HepG2 (cell line): ENCODE results near the gene FAT1. TPM values are rescaled to one million over a fixed set of nuclear protein-coding genes. Genes with fewer than 3 reads are reported as not detected.
A peak's percentile ranks its signal among the peaks of the same experiment; 100 is the strongest.

Source experiments
- ATAC-seq: fragments of 200-7000 bp; cut with Tn5 transposase; 3 replicates; pipeline ENCODE4 v1.9.1; 2020; ENCODE audit warnings: mild to moderate bottlenecking, moderate library complexity
- BruUV-seq: library from RNA; stranded (reverse); fragments of 400-500 nt; replicated peaks from 2 replicates; lab custom pipeline; 2021; lab: Mats Ljungman, UMichigan
- CTCF ChIA-PET: fragments of 300-600 bp; formaldehyde crosslinking; extraction: SDS; loops from one replicate; lab custom pipeline; 2021; ENCODE audit warnings: low total read pairs, inconsistent platforms, low intra/inter-chr PET ratio; lab: Yijun Ruan, JAX
- POLR2A ChIA-PET: fragments of 350-600 bp; sonication (Branson Sonifier 250); formaldehyde crosslinking; loops from one replicate; lab custom pipeline; 2020; ENCODE audit warnings: antibody characterized with exemption, inconsistent platforms; lab: Yijun Ruan, JAX
- DNase-seq: peaks from one replicate; pipeline ENCODE4 v3.0.0-alpha.2; 2015; ENCODE audit warnings: low spot score
- FAIRE-seq: peaks from 3 replicates; lab custom pipeline; 2011; peaks lifted over from hg19 to GRCh38; lab: Jason Lieb, UNC
- H2AFZ ChIP-seq: one replicate; pipeline ENCODE4 v1.6.1; 2011; ENCODE audit warnings: low read length, inconsistent platforms
- H3K27ac ChIP-seq: fragments of 300-600 bp; 3 replicates; pipeline ENCODE4 v1.8.0; 2011; ENCODE audit warnings: mixed run types, mild to moderate bottlenecking, mixed read lengths, low read length, inconsistent platforms; ENCODE audit not compliant: insufficient read depth; ENCODE audit errors: extremely low read length
- H3K27me3 ChIP-seq, 2 experiments: fragments of 200-600 bp in 1 of 2; 2 replicates in 1 of 2; 3 replicates in 1 of 2; pipeline versions ENCODE4 v1.6.0 to v1.8.0; 2011; ENCODE audit warnings: low read length in 2 of 2, mild to moderate bottlenecking in 2 of 2, moderate library complexity in 2 of 2, inconsistent platforms in 1 of 2; ENCODE audit not compliant: insufficient read depth in 2 of 2, control insufficient read depth in 1 of 2
- H3K36me3 ChIP-seq, 2 experiments: fragments of 200-600 bp in 1 of 2; replicated peaks in 1 of 2; 2 replicates in 1 of 2; 3 replicates in 1 of 2; pipeline versions ENCODE4 v1.5.1 to v1.8.0; 2011; ENCODE audit warnings: low read length in 2 of 2, inconsistent platforms in 1 of 2; ENCODE audit not compliant: insufficient read depth in 2 of 2, control insufficient read depth in 1 of 2
- H3K4me1 ChIP-seq: 2 replicates; pipeline ENCODE4 v1.5.1; 2012; ENCODE audit warnings: low read length, inconsistent platforms; ENCODE audit not compliant: insufficient read depth
- H3K4me2 ChIP-seq: 2 replicates; pipeline ENCODE4 v1.6.0; 2011; ENCODE audit warnings: low read depth, low read length, inconsistent platforms
- H3K4me3 ChIP-seq, 3 experiments: fragments of 200-600 bp in 1 of 3; sonication (generic), shearing (Covaris generic) in 1 of 3; replicated peaks in 1 of 3; 2 replicates each; pipeline ENCODE4 v1.5.1; 2011 to 2016; ENCODE audit warnings: low read length in 3 of 3, inconsistent platforms in 2 of 3, low read depth in 2 of 3, mild to moderate bottlenecking in 2 of 3, control low read depth in 1 of 3, mixed read lengths in 1 of 3; ENCODE audit not compliant: insufficient read depth in 1 of 3
- H3K79me2 ChIP-seq: one replicate; pipeline ENCODE4 v1.6.1; 2011; ENCODE audit warnings: low read length, inconsistent platforms; ENCODE audit not compliant: insufficient read depth
- H3K9ac ChIP-seq: 2 replicates; pipeline ENCODE4 v1.6.0; 2011; ENCODE audit warnings: mild to moderate bottlenecking, low read depth, low read length, inconsistent platforms; ENCODE audit not compliant: insufficient read depth
- H3K9me3 ChIP-seq: 2 replicates; pipeline ENCODE4 v1.5.1; 2012; ENCODE audit warnings: mild to moderate bottlenecking, low read length
- H4K20me1 ChIP-seq: 2 replicates; pipeline ENCODE4 v1.6.0; 2011; ENCODE audit warnings: inconsistent platforms, mild to moderate bottlenecking, low read length, moderate library complexity; ENCODE audit not compliant: insufficient read depth
- ELF1 ChIP-seq: sonication (generic); formaldehyde crosslinking; IDR thresholded peaks from 2 replicates; pipeline ENCODE4 v1.4.0; 2020; ENCODE audit warnings: missing genetic modification reagents
- NONO ChIP-seq, 2 experiments: fragments of 450-650 bp in 1 of 2; sonication (generic) in 1 of 2; formaldehyde crosslinking in 1 of 2; IDR thresholded peaks in 1 of 2; conservative IDR thresholded peaks in 1 of 2; 2 replicates each; pipeline versions ENCODE4 v1.6.1 to v1.8.0; 2017 to 2022; ENCODE audit warnings: mild to moderate bottlenecking in 1 of 2, missing genetic modification reagents in 1 of 2, moderate library complexity in 1 of 2
- PHF8 ChIP-seq: sonication (generic); formaldehyde crosslinking; IDR thresholded peaks from 2 replicates; pipeline ENCODE4 v1.5.0; 2020; ENCODE audit warnings: missing genetic modification reagents
- WGBS: methylation state at CpG from one replicate; pipeline ENCODE4 v1.1.6; 2017; ENCODE audit warnings: low lambda C conversion rate; 5-methylcytosine and 5-hydroxymethylcytosine counted together
- in situ Hi-C: cut with HindIII; loops from 2 replicates; pipeline ENCODE4 v1.10.0; 2017; ENCODE audit warnings: low pct_unique_long_range_greater_than_20kb; ENCODE audit not compliant: extremely low pct_ligation_motif_present
- intact Hi-C: fragments of 100-400 bp; cut with micrococcal nuclease; formaldehyde crosslinking; loops from one replicate; pipeline ENCODE4 v1.10.0; 2022; ENCODE audit not compliant: unreplicated experiment
- polyA plus RNA-seq, 8 experiments: library from polyadenylated mRNA; depleted of rRNA in 3 of 8; stranded (reverse) in 7 of 8; unstranded in 1 of 8; fragments of >200 nt; fragmentation: Illumina TruSeq in 4 of 8; extraction: Trizol in 4 of 8; gene quantifications; 2 replicates each; pipeline versions ENCODE4 v1.2.1 to v1.2.3, GENCODE V29; 2011 to 2016; ENCODE audit warnings: low read depth in 4 of 8, missing spikeins in 1 of 8, mixed read lengths in 1 of 8; ENCODE audit not compliant: insufficient read depth in 1 of 8
- total RNA-seq, 5 experiments: library from RNA; depleted of rRNA; stranded (reverse); fragments of >200 nt; fragmentation: Illumina TruSeq; extraction: Trizol; gene quantifications; 2 replicates each; pipeline ENCODE4 v1.2.3, GENCODE V29; 2016; ENCODE audit warnings: low read depth in 1 of 5

Gene FAT1
- total and polyA plus RNA-seq, 2 of the 13 experiments (the other 11 are each of a cell fraction or from before 2014, with no cell fraction given) = 185 to 216 TPM

- TF ChIP-seq NONO (IDR thresholded peaks at IDR 0.05) (no peak), NONO (CRISPR knock-in tag; conservative IDR thresholded peaks at IDR 0.05) (no peak), ELF1 (CRISPR knock-in tag) (0 out of 2 replicates have a peak, but pooled peaks have one; percentile 15), PHF8 (CRISPR knock-in tag) (0 out of 2 replicates have a peak, but pooled peaks have one; percentile 28)
- FAIRE-seq (no peak), DNase-seq (no peak), ATAC-seq (peak; percentile 84)
- Histone ChIP-seq H3K79me2 (no peaks in the 10 kb centered on the region), H3K27me3 (peaks cover 1 to 9% of the 10 kb centered on the region in 2 experiments; a peak in 2 of 5 replicates), H3K36me3 (no peaks in the 10 kb centered on the region), H3K9me3 (peaks cover under 1% of the 10 kb centered on the region; the same call in 1 of the 2 replicates), H3K27ac (no peak overlapping the region), H4K20me1 (no peaks in the 10 kb centered on the region), H2AFZ (no peak overlapping the region), H3K9ac (no peak overlapping the region), H3K4me1 (no peaks in the 10 kb centered on the region), H3K4me3 (peak overlapping the region in 1 of 3 experiments; percentile 12; a peak in 1 of 6 replicates), H3K4me2 (peak overlapping the region; percentile 64)
- intact Hi-C loops (no loop called here), in situ Hi-C loops (no loop called here)
- ChIA-PET CTCF (no interaction called here), POLR2A (no interaction called here)
- 44% methylated on average over 17 of the region's 19 CpGs for WGBS
- BruUV-seq = no TSS peak
These were observed 185.7 kb downstream of the FAT1 start for GRCh38 chr4:186537843-186538521.

Other genes with a start within 250 kb of the FAT1 start
- not detected in 2 replicates for gene MTNR1A, start 168.3 kb downstream of the FAT1 start, total RNA-seq (2016; rRNA removed; fragmentation: Illumina TruSeq; extraction: Trizol)
- gene MTNR1A, start 168.3 kb downstream of the FAT1 start, polyA plus RNA-seq (2011; rRNA removed) = 0.08 TPM in 1 of 2 replicates, not detected in the other